ENCODE results near the gene SLC1A5. TPM values are rescaled to one million over a fixed set of nuclear protein-coding genes. Genes with fewer than 3 reads are reported as not detected.

Gene SLC1A5
- polyA plus RNA-seq, 3 donors, result 34.6 to 64.9 (median 57.3) TPM

GRCh38 chr19:46725036-46725820 lies 63.2 kb downstream of the SLC1A5 start:
- intact Hi-C loops (cut with micrococcal nuclease), result no loop called here
- no peak overlapping the region for H3K4me3 ChIP-seq (replicated peaks in 1 of 3; ENCODE audit: low read depth in 2 of 3, low read length in 3 of 3)
- peaks cover 29% of the 10 kb centered on the region for H3K4me1 Mint-ChIP-seq
- H3K4me1 ChIP-seq (ENCODE audit: control insufficient read depth in 1 of 2, insufficient read depth in 2 of 2, low read length in 2 of 2), result peaks cover 15 to 24% of the 10 kb centered on the region in 2 donors
- H3K9ac ChIP-seq (ENCODE audit: insufficient read depth, low read length, poor library complexity, severe bottlenecking), result no peak overlapping the region
- H3K4me2 ChIP-seq (replicated peaks; ENCODE audit: extremely low read depth, low read length, poor library complexity, severe bottlenecking), result no peak overlapping the region
- no peak overlapping the region for H2AFZ ChIP-seq (ENCODE audit: insufficient read depth, low read depth, low read length, poor library complexity, severe bottlenecking)
- no peak for DNase-seq
- no peaks in the 10 kb centered on the region for H3K9me3 Mint-ChIP-seq
- H3K79me2 ChIP-seq (ENCODE audit: insufficient read depth, low read length), result peaks cover 27% of the 10 kb centered on the region
- H3K27ac ChIP-seq (ENCODE audit: low read depth in 1 of 2, low read length in 2 of 2), result no peak overlapping the region
- H3K27me3 Mint-ChIP-seq (ENCODE audit: low read depth in 3 of 3), result peaks cover 2 to 4% (median 2%) of the 10 kb centered on the region in 3 donors
- H3K27ac Mint-ChIP-seq, result no peak overlapping the region
- no peaks in the 10 kb centered on the region for H3K27me3 ChIP-seq (ENCODE audit: control insufficient read depth in 2 of 2, insufficient read depth in 2 of 2, low read length in 2 of 2)
- TF ChIP-seq CTCF (IDR thresholded peaks at IDR 0.05), result no peak
- H3K4me3 Mint-ChIP-seq, result no peak overlapping the region
- WGBS (ENCODE audit: insufficient coverage), result 94% methylated on average over 19 of the region's 26 CpGs
- H3K36me3 ChIP-seq (replicated peaks in 1 of 2; ENCODE audit: control insufficient read depth in 1 of 2, insufficient read depth in 2 of 2, low read length in 2 of 2), result peaks cover 99 to 100% of the 10 kb centered on the region in 2 donors
- H3K36me3 Mint-ChIP-seq, result peaks cover 84 to 98% of the 10 kb centered on the region in 2 donors
- H4K20me1 ChIP-seq (ENCODE audit: insufficient read depth, low read length), result peaks cover 100% of the 10 kb centered on the region
- H3K9me3 ChIP-seq (replicated peaks in 1 of 2; ENCODE audit: control insufficient read depth in 1 of 2, insufficient read depth in 1 of 2, low read length in 2 of 2), result no peaks in the 10 kb centered on the region

Small RNA genes within 50 kb of the gene (small RNA-seq; reads per million reads assigned to genes)
- gene AC008622.3 (ENCODE audit: insufficient read length, low read depth) (not detected), gene HNRNPMP2 (ENCODE audit: insufficient read length, low read depth) (not detected), gene RF00019 (ENCODE audit: insufficient read length, low read depth) (not detected)

Other genes with a start within 250 kb of the SLC1A5 start
- gene CALM3, start 187.3 kb downstream of the SLC1A5 start, polyA plus RNA-seq, result 100 to 1,000 TPM; 165 to 240 (median 177) TPM
- gene PTGIR, start 163.5 kb downstream of the SLC1A5 start, polyA plus RNA-seq, result 10 to 100 TPM; 12.8 to 51.2 (median 14.1) TPM
- not detected for gene GNG8, start 152.4 kb downstream of the SLC1A5 start, polyA plus RNA-seq
- gene DACT3, start 127.4 kb downstream of the SLC1A5 start, polyA plus RNA-seq, result under 1 TPM; 0.05 to 0.23 (median 0.09) TPM
- gene PRKD2, start 71.5 kb downstream of the SLC1A5 start, polyA plus RNA-seq, result 10 to 100 TPM in 1 of 3 donors, 1 to 10 TPM in 2; 6.5 to 46.9 (median 8.1) TPM
- 10 to 100 TPM in 1 of 3 donors, 1 to 10 TPM in 2; 2.1 to 21.5 (median 2.7) TPM for gene FKRP, start 42.5 kb downstream of the SLC1A5 start, polyA plus RNA-seq
- 100 to 1,000 TPM in 1 of 3 donors, 10 to 100 TPM in 2; 37.5 to 239 (median 48.0) TPM for gene STRN4, start 42.1 kb downstream of the SLC1A5 start, polyA plus RNA-seq
- 100 to 1,000 TPM; 123 to 194 (median 170) TPM for gene AP2S1, start 62.3 kb upstream of the SLC1A5 start, polyA plus RNA-seq
- 1 to 10 TPM; 1.5 to 7.6 (median 2.0) TPM for gene ARHGAP35, start 72.4 kb upstream of the SLC1A5 start, polyA plus RNA-seq
- not detected for gene NPAS1, start 231.2 kb upstream of the SLC1A5 start, polyA plus RNA-seq

All from CD14-positive monocyte (primary cell).